Subcutaneous adipose tissue (tissue), 4 donors: ENCODE results near the gene GBP6. TPM values are rescaled to one million over a fixed set of nuclear protein-coding genes. Genes with fewer than 3 reads are reported as not detected.

Experiments used
- total RNA-seq, 4 donors: library from RNA; depleted of rRNA; stranded (reverse); fragments of >200 nt; gene quantifications; one replicate each; pipeline ENCODE4 v1.1.0, GENCODE V29; 2016
- TF ChIP-seq, protein P1 (sequence below): fragments of 450-650 bp; IDR thresholded peaks from one replicate; pipeline ENCODE4 v1.5.1; 2016; ENCODE audit warnings: low read depth, mild to moderate bottlenecking, control low read depth, antibody characterized with exemption, moderate library complexity

Gene GBP6
- total RNA-seq, 4 donors from 2014 or later, result not detected

DNA sequence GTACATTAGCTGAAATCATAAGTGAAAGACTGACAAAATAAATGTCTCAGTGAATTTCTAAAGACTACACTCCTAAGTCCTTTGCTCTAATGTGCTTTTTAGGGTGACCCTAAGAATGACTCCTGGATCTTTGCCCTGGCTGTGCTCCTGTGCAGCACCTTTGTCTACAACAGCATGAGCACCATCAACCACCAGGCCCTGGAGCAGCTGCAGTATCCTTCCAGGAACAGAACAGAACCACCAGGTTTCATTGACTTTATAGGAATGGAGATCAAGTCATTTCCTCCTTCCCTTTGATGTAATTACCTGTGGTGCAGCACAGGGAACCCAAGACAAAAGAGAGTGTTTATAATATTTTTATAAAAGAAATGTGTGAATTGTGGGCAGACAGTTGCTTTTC lies 14.1 kb downstream of the GBP6 start:
- TF ChIP-seq, protein P1, sequence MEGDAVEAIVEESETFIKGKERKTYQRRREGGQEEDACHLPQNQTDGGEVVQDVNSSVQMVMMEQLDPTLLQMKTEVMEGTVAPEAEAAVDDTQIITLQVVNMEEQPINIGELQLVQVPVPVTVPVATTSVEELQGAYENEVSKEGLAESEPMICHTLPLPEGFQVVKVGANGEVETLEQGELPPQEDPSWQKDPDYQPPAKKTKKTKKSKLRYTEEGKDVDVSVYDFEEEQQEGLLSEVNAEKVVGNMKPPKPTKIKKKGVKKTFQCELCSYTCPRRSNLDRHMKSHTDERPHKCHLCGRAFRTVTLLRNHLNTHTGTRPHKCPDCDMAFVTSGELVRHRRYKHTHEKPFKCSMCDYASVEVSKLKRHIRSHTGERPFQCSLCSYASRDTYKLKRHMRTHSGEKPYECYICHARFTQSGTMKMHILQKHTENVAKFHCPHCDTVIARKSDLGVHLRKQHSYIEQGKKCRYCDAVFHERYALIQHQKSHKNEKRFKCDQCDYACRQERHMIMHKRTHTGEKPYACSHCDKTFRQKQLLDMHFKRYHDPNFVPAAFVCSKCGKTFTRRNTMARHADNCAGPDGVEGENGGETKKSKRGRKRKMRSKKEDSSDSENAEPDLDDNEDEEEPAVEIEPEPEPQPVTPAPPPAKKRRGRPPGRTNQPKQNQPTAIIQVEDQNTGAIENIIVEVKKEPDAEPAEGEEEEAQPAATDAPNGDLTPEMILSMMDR, result no peak

DNA sequence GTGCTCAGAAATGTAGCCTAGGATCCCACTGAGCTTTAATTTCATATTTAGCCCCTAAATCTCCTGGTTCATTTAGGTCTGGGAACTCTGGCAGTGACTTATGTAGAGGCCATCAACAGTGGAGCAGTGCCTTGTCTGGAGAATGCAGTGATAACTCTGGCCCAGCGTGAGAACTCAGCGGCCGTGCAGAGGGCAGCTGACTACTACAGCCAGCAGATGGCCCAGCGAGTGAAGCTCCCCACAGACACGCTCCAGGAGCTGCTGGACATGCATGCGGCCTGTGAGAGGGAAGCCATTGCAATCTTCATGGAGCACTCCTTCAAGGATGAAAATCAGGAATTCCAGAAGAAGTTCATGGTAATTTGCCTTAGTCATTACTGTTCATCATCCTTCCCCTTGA lies 17.8 kb downstream of the GBP6 start:
- TF ChIP-seq, protein P1, result no peak

DNA sequence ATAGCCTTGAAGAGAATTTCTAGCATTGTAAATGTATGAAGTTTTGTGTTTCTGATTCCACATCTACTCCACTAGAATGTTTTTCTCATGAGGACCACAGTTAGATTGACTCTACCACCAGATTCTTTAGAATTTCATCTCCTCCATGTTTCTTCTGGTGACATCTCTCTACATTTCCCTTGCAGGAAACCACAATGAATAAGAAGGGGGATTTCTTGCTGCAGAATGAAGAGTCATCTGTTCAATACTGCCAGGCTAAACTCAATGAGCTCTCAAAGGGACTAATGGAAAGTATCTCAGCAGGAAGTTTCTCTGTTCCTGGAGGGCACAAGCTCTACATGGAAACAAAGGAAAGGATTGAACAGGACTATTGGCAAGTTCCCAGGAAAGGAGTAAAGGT lies 18.6 kb downstream of the GBP6 start:
- TF ChIP-seq, protein P1, result no peak

DNA sequence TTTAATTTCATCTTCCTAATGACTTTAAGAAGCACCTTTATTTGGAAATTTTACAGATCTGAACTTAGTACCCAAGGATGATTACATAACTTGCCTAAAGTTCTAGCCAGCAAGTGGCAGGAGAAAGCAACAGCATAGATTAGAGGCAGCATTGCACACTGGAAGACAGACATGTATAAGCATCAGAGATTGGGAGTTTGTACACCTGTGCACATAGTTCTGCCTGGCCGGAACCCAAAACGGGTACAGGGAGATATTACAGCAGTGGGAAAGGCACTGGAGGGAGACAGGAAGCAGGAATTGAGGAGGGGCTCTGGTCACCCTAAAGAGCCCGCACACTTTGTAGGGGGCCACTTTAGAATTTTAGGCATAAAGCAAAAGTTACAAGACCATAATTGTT lies 19.3 kb downstream of the GBP6 start:
- TF ChIP-seq, protein P1, result no peak

DNA sequence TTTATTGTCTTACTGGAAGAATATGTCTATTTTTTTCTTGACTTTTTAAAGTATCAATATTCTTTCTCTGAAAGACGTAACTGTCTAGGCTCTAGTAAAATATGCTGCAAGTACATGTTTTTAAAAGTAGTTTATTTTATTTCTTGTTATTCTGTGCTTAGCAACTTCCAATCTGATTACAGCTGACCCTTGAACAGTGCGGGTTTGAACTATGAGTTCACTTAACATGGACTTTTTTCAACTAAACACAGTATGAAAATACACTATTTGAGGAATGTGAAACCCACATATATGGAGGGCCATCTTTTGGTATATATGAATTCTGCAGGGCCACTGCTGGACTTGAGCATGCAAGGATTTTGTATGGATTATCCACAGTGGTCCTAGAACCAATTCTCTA lies 26.8 kb downstream of the GBP6 start:
- TF ChIP-seq, protein P1, result no peak

DNA sequence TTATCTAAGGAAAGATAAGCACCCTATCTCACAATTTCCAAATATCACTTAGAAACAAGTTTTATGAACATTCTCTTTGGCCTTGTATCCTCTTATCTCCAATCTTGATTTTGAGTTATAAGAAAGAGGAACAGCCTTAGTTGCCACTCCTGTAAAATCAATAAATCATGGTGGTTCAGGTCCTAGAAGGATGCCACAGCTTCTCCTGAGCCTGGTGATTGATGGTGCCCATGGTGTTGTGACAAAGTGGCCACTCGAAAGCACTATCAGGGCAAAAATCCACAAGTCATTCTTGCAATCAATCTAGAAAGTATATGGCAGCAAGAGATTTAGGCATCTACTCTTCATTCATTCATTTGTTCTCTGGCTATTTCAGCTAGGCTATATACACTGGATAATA lies 27.8 kb downstream of the GBP6 start:
- TF ChIP-seq, protein P1, result no peak

DNA sequence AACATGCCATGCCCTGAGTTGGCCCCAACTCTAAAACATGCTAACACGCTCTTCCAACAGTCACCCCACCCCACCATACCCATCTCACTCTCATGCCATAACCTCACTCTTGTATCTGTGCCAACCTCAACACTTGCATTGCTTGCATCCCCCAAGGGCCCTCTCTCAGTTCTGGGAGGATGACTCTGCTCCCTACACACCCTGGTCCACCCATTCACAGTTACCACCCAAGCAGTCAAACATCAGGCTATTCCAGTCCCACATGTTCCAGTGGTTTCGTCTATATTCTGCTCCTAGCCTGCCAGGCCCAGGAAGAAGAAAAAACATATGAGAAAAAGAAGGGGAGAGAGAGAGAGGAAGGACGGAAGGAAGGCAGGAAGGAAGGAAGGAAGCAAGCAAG lies 31.0 kb downstream of the GBP6 start:
- TF ChIP-seq, protein P1, result no peak
